HG03064 (cell line): ENCODE results near the gene FANK1.

Experiments used
- ATAC-seq: cut with Tn5 transposase; IDR thresholded peaks from one replicate; pipeline ENCODE4 v1.9.1; 2021; ENCODE audit warnings: low read depth; ENCODE audit not compliant: unreplicated experiment

FANK1 gene

DNA sequence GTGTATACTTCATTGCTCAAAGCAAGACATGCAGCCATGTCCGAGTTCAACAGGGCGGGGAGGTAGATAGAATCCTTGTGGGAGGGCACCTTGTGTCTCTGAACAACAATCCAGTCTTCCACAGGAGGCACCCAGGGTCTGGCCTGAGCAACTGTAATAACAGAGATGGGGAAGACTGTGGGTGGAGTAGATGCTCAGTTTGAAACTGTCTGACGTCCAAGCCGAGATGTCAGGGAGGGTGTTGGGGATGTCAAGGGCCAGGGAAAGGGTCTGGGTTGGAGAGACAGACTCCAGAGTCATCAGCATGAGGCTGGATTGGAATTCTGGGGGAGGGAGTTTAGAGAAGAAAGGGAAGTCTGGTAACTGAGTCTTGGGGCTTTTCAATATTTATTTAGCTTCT, 88.0 kb downstream of the FANK1 start:
- no peak for ATAC-seq

DNA sequence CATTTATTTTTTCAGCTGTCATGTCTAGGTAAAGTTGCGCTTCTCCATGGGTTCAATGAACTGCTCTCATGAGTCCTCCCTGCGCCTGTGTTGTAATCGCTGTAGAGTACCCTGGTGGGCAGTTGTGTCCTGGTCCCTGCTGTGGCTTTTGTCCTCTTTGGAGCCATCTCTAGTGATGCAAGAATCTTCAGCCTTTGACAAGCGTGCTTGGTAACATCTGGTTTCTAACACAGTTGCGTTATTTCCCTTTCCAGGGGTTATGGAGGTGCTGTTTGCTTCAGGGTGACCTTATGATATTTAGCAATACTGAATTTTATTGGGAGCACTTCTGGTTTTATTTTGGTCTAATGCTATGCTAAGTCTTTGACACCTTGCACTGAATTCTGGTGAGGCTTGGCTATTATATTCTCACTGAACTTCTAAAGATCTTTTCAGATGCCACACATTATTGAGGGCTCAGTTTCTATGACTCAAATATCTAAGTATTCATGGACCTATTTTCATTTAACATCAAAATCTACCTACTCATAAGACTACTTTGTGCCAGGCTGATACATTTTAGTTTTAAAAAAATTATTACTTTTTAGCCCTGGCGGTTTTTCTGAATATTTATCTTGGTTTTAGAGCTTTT, 88.6 kb downstream of the FANK1 start:
- no peak for ATAC-seq

DNA sequence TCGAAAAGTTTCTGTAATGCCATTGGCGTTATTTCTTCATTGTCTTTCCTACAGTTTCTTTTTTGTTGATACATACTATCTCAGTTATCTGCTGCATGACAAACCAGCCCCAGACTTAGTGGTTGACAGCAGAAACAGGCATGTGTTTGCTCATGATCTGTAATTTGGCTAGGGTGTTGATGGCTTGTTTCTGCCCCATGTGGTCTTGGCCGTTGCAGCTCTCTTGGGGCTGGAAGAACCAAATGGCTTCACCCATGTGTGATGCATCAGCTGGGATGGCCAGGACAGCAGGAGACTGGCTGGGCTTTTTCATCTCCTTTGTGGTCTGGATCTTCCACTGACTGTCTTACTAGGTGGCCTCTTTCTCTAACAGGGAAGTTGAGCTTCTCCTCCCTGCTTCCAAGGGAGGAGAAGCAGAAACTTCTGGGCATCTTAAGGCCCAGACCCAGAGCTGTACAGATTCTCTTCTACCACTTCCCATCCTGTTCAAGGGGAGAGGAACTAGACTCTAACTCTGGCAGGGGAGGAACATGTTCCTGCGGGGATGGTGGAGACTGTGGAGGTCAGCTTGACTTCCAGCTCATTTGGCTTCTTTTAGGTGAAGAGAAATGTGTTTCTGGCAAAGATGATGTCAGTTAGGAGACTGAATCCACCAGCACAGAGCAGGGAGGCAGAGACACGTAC, 89.3 kb downstream of the FANK1 start:
- ATAC-seq: no peak

DNA sequence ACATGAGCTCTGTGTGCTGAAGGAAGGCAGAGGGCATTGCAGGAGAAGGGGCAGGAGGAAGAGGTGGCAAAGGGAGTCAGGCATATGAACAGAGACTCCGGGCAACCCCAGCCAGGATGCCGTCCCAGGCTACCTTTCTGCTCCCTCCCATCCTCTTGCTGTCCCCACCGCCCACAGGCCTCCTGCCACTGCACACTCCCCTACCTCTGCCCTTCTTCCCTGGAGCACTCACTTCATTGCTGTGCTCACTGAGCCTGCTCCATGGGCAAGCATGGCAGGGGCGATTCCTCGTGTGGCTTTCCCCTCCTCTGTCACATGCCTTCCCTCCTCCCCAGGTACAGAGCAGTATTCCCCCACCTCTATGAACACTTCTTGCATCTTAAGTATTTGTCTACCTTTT, 93.4 kb downstream of the FANK1 start:
- no peak for ATAC-seq

DNA sequence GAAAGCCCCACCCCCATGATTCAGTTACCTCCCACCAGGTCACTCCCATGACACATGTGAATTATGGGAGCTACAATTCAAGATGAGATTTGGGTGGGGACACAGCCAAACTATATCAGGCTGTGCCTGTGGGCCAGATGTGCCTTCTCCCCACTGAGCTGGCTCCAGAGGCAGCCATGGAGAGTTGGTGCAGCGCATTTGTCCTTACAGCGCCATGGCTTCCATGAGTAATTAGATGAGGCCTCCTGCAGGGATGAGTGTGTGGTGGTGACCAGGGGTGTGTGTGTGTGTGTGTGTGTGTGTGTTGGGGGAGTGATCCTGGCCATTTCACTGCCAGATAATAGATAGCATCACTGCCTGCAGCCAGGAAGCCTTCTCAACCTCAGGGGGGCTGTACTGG, 94.6 kb downstream of the FANK1 start:
- ATAC-seq: no peak

DNA sequence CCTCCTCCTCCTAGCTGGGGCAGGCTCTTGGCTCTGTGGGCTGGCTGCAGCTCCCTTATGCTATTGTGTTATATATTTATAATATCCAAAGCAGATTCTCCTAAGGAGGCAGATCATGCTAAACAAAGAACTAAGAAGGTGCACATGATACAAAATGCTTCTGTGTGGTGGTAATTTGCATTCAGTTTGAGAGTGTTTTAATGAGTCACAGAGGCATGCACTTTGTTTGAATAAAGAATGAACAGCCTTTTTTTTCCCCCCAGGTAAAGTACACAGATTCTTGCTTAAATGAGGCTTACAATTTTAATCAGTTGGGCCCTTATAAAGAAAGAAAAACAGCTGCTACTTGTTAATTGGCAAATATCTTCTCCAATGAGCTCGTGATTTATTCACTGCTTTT, 95.0 kb downstream of the FANK1 start:
- ATAC-seq: no peak

DNA sequence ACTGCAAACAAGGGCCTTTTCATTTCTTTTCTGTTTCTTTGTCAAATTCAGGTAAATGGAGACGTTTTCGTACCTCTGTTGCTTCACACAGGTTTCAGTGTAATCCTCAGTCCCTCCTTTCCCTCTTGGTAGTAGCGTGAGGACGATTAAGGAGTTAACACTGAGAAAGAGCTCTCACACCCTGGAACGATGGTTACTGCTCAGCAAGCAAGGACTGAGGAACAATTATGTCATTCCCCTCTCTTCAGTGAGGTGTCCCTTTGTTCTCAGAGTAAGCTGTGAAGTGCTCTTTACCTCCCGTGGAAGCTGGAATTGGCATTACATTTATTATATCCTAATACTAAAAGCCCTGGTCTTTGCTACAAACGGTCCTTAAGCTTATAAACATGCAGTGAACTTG, 95.9 kb downstream of the FANK1 start:
- ATAC-seq: no peak

DNA sequence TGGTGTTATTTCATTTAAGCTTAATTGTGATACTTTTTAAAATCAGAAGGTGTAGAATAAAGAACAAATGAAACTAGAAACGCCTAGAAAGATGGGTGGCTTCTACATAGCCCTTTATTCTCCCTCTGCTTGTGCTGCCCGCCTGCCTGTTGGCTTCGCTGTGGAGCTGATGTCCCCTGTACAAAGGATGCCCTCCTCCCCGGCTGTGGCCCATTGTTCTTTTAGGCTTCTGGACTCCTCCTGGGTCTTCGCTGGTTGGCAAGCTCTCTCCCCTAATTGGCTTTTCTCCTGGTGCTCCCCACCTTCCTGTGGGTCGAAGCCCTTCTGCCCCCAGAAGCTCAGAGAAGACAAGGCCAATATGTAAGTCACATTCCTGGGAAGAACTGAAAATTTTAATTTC, 98.2 kb downstream of the FANK1 start:
- ATAC-seq: no peak

DNA sequence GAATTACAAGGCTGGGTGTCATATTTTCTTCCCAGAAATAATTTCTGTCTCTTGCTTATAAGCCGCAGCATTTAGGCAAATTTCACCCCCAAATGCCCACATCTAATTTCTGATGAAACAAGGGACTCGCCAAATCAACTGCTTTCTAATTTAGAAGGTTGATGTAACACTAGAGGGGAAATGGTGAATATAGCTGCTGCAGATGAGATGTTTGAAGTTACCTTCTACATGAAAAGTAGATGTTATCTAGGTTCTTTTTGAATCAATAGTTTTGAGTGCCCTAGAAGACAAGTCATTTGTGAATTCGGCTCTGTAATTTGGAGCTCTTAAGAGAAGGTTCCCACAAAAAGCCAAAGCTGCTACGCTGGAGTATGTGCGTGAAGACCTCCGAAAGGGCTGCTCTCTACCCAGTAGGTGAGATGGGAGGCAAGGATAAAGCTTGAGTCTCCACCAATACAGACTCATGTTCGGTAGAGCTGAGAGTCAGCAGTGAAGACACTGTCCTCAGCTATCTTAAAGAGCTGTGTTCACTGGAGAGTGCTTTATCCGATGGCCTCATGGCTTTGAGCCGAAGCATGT, 99.5 kb downstream of the FANK1 start:
- no peak for ATAC-seq

DNA sequence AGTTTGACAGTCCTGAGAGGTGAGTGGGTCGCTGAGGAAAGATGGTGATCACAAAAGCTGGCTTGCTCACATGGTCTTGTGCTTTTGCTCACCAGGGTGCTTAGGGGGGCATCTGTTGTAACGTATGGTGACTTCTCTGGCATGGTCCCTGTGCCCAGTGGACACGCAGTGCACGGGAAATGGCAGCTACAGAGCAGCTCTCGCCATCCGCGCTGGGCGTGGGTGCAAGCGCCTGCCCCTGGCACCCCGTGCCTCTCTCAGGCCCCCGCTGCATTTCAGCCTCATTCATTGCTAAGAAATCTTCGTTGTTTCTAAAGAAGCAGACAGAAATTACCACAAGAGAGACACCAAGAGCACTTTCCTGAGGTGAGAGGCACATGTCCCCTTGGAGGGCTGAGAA, 101.2 kb downstream of the FANK1 start:
- no peak for ATAC-seq

DNA sequence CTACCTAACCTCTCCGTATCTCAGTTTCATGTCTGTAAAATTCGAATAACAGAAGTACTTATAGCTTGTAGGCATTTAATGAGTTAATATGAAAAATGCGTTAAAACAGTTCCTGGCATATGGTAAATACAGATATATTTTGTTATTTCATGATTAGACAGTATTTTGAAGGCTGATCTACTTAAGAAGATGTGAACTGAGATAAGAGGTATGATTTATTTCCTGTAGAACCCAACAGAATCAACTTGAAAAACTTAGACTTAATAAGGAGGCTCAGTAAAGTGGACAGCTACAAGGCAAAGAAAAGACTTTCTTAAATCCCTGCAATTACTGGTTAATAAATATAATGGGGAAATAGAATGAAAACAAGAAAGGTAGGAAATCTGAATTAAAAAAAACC, 103.3 kb downstream of the FANK1 start:
- ATAC-seq: no peak

DNA sequence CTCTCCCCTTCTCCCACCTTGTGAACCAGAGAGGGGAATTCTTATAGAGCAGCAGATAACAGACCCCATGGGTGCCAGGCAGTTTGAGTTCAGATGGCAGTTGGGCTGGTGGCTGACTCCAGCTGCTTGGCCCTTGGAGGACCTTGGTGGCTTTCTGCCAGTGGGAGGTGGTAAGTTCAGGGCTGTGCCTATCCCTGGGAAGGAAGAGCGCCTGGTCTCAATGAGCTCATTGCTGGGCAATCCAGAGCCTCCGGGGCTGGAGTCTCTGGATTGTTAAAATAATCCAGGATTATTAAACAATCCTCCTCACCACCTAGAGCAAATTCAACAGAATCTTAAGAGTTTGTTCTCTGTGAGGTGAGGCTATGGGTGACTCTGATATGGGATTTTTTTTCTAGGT, 105.2 kb downstream of the FANK1 start:
- no peak for ATAC-seq

DNA sequence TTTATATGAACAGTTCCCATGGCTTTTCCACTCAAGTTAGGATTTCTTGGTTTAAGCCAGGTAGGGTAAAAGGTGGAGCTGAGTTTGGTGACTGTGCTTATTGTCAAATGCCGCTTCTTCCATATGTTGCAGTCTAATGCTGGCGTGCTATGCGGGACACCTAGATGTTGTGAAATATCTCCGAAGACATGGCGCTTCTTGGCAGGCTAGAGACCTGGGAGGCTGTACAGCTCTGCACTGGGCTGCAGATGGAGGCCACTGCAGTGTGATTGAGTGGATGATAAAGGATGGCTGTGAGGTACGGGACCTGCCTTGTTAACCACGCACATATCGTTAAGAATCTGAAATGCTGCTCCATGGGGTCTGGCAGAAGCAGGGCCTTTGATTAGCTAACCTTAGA, 108.4 kb downstream of the FANK1 start:
- ATAC-seq: no peak

DNA sequence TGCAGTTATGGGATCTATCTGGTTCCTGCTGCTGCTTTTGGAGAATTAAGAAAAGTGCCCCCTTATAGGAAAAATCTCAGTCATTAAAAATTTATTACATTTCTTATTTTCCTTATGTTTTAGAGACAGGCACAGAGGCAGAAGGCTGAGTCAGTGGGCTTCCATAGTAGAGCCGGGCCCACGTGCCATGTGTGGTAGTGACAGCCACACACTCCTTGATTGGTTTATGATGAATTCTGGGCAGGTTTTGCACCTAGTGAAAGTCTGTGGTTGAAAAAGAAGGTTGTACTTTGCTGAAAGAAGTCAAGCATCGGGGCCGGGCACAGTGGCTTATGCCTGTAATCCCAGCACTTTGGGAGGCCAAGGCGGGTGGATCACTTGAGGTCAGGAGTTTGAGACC, 109.9 kb downstream of the FANK1 start:
- no peak for ATAC-seq

DNA sequence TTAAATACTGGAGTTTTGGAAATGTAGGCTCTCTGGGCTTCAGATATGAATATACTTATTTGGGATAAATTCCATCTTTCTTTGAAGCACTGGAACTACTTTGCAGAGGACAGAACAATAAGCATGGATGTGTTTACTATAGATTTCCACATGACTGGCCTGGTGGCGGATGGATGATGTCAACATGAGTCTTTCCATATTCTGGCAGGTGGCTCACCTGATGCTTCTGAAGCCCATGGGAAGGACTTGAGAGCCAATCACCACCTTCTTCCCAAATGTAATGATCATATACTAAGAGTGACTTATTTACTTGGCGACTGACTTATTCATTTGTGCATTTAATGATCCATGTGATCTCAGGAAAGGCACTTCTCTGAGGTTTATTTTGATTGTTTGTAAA, 110.5 kb downstream of the FANK1 start:
- ATAC-seq: no peak

DNA sequence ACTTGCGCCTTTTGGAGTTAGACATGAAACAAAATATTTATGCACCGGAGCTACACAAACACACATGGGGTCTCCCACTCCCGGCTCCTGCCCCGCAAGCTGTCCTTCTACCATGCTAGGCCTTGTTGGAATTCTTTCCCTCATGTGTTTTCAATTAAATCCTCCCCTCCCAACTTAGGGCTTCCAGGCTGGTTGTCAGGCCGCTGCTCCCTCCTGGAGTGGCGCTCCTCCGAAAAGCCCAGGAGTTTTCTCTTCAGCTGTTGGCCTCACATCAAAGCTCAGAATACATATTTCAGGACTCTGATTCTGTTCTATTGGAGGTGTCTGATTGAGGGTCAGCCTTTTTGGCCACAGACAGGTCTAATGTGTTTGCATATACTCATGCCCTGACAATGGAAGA, 113.3 kb downstream of the FANK1 start:
- no peak for ATAC-seq

DNA sequence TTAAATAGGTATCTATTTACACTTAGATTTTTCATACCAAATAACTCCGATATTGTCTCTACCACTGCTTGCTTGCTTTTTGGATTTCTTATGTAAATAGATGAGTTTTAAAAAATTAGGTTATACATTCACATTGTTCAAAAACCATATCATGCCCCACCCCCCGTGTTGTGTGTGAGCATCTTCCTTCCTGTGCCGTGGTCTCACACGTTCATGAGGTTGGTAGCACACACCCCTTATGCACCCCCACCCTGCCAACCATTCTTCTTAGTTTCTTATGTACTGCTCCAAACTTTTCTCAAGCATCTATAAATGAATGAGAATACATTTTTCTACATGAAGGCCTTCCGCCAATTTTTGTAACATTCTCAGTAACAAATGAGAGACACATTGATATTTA, 115.6 kb downstream of the FANK1 start:
- ATAC-seq: no peak

DNA sequence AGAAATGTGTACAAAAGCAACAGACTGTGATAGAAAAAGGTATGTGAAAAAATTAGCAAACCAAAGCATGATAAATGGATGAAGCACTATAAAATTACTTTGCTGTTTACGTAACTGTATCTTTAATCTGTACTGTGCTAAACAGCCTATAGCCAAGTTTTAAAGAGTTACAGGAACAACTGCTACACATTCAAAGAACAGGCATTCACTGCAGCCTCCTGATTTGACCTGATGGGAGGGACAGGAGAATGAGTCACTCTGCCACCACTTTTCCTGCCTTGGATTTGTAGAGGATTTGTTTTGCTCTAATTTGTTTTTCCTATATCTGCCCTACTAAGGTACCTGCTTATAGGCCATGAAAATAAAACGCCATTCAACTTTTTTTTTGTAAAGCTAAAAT, 116.1 kb downstream of the FANK1 start:
- ATAC-seq: no peak

DNA sequence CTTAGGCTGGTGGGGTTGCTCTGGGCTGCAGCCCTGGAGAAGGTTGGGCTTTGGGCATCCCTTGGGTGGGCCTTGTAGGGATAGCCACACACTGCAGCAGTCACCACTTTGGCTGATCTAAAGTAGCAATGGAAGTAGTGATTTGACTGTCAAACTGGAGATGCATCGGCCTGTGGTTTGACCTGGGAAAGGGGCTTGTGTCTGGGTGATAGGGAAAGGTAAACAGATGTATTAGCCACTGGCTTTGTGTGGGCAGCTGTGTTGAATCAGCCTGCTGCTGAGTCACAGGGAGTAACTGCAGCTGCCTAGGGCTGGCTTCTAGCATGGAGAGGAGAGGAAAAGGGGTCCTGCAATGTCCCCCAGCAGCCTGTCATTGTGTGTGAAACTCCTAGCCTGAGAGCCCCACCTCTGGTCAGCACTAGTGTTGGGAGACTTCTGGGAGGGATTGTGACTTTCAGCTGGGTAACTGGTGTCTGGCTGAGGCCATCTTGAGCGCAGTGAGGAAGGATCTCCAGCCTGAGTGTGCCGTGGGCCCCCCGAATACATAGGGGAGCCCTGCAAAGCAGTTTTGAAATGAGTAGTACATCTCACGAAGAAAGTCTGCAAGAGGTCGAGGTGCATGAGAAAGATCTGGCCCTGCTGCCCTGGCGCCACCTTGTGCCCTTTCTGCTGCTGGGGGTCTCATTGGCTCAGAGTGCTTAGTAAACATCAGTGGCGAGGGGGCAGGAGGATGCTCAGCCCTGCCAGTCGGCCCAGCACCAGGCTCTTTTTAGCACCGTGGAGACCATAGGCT, 117.3 kb downstream of the FANK1 start:
- ATAC-seq: no peak

DNA sequence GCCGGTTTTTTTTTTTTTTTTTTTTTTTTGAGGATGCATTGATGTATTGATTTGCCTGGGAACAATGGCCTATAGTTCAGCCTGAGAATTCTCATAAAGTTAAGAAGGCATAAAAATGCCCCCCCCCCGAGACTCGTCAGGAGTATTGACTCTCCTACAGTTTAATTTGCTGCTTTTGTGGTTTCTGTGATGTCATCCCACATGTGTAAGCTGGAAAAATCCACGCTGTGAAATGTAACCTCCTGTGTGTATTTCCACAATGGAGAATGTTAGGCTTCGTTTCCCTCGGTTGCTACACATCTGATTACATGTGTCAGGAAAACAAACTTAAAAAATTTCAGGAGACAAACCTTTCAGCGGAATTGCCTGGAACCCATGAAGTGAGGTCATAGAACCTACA, 117.9 kb downstream of the FANK1 start:
- ATAC-seq: no peak

DNA sequence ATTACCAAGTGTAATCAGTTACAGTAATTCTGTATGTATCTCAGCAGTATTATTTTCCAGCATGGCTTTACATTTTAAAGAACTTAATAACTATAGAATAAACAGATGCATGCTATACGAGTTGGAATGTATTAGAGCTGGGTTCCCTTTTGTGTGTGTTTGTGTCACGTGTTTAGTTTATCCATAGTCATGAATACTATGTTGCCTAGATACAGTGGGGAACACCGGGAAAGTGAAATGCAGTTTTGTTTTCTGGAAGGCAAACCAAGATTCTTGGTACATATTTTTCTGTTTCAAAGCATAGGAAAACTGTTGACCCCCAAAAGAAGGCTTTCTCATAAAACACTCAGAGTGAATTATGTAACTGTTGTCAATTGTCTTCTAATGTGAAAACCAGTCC, 119.0 kb downstream of the FANK1 start:
- no peak for ATAC-seq
